ENCODE data around the gene DRC3.
"Not testable (repeated sequence)": the region's sequence is repeated elsewhere in the genome, so short reads cannot be mapped to it uniquely, and the experiment has no call there.

Gene DRC3

GRCh38 chr17:17994271-17995069 lies 21.8 kb downstream of the DRC3 start:
- DNase-seq = no peak

- DNase-seq = not testable (repeated sequence)
Observed at GRCh38 chr17:17995887-17996286, 23.2 kb downstream of the DRC3 start.

- no peak for DNase-seq
Observed at GRCh38 chr17:17998934-17999333, 26.3 kb downstream of the DRC3 start.

GRCh38 chr17:17999364-18000029 lies 26.8 kb downstream of the DRC3 start:
- no peak for DNase-seq

GRCh38 chr17:18000030-18000408 lies 27.4 kb downstream of the DRC3 start:
- DNase-seq = no peak

GRCh38 chr17:18002171-18002570 lies 29.5 kb downstream of the DRC3 start:
- DNase-seq = no peak

- DNase-seq = no peak
Observed at GRCh38 chr17:18004345-18004744, 31.7 kb downstream of the DRC3 start.

GRCh38 chr17:18004884-18005305 lies 32.2 kb downstream of the DRC3 start:
- DNase-seq = no peak

GRCh38 chr17:18005496-18005895 lies 32.8 kb downstream of the DRC3 start:
- no peak for DNase-seq

- DNase-seq = no peak
Observed at GRCh38 chr17:18006495-18007239, 34.0 kb downstream of the DRC3 start.

- DNase-seq = no peak
Observed at GRCh38 chr17:18008496-18009268, 36.0 kb downstream of the DRC3 start.

- no peak for DNase-seq
Observed at GRCh38 chr17:18009609-18010420, 37.2 kb downstream of the DRC3 start.

- no peak for DNase-seq
Observed at GRCh38 chr17:18011286-18011685, 38.6 kb downstream of the DRC3 start.

- no peak for DNase-seq
Observed at GRCh38 chr17:18014006-18014405, 41.3 kb downstream of the DRC3 start.

GRCh38 chr17:18015593-18015992 lies 42.9 kb downstream of the DRC3 start:
- DNase-seq = no peak

- DNase-seq = no peak
Observed at GRCh38 chr17:18016426-18016825, 43.8 kb downstream of the DRC3 start.

GRCh38 chr17:18017958-18018357 lies 45.3 kb downstream of the DRC3 start:
- no peak for DNase-seq

- DNase-seq = no peak
Observed at GRCh38 chr17:18018411-18018921, 45.8 kb downstream of the DRC3 start.

- DNase-seq = no peak
Observed at GRCh38 chr17:18019838-18020154, 47.1 kb downstream of the DRC3 start.

GRCh38 chr17:18020971-18021370 lies 48.3 kb downstream of the DRC3 start:
- DNase-seq = no peak

- no peak for DNase-seq
Observed at GRCh38 chr17:18021372-18021771, 48.7 kb downstream of the DRC3 start.
